ENCODE results near the gene ENDOU.

The ENDOU gene

GRCh38 chr12:47742253-47742825 is 17.0 kb upstream of the ENDOU start:
- Histone ChIP-seq H3K36me3 (no peaks in the 10 kb centered on the region), H3K9me3 (no peaks in the 10 kb centered on the region), H3K4me3 (ENCODE audit: low read depth, low read length) (no peak overlapping the region), H3K4me1 (peaks cover 6% of the 10 kb centered on the region; the same call in 1 of the 2 replicates), H3K27me3 (no peaks in the 10 kb centered on the region)
- TF ChIP-seq CTCF (IDR thresholded peaks at IDR 0.05; ENCODE audit: low read depth, low read length), result peak; percentile 99
- peak; percentile 68 for DNase-seq

- Histone ChIP-seq H3K4me1 (peaks cover 10% of the 10 kb centered on the region), H3K27me3 (no peaks in the 10 kb centered on the region), H3K4me3 (ENCODE audit: low read depth, low read length) (no peak overlapping the region), H3K36me3 (no peaks in the 10 kb centered on the region), H3K9me3 (no peaks in the 10 kb centered on the region)
- DNase-seq, result peak; percentile 82
- no peak for TF ChIP-seq CTCF (IDR thresholded peaks at IDR 0.05; ENCODE audit: low read depth, low read length)
Observed at GRCh38 chr12:47741340-47741703, 16.0 kb upstream of the ENDOU start.

- Histone ChIP-seq H3K27me3 (no peaks in the 10 kb centered on the region), H3K4me1 (peaks cover 10% of the 10 kb centered on the region), H3K36me3 (no peaks in the 10 kb centered on the region), H3K9me3 (no peaks in the 10 kb centered on the region), H3K4me3 (ENCODE audit: low read depth, low read length) (no peak overlapping the region)
- TF ChIP-seq CTCF (IDR thresholded peaks at IDR 0.05; ENCODE audit: low read depth, low read length), result no peak
- no peak for DNase-seq
Observed at GRCh38 chr12:47740606-47741339, 15.5 kb upstream of the ENDOU start.

GRCh38 chr12:47739979-47740378 is 14.7 kb upstream of the ENDOU start:
- Histone ChIP-seq H3K36me3 (no peaks in the 10 kb centered on the region), H3K27me3 (no peaks in the 10 kb centered on the region), H3K4me3 (ENCODE audit: low read depth, low read length) (no peak overlapping the region), H3K4me1 (peaks cover 10% of the 10 kb centered on the region), H3K9me3 (no peaks in the 10 kb centered on the region)
- no peak for DNase-seq
- TF ChIP-seq CTCF (IDR thresholded peaks at IDR 0.05; ENCODE audit: low read depth, low read length), result no peak

- no peak for TF ChIP-seq CTCF (IDR thresholded peaks at IDR 0.05; ENCODE audit: low read depth, low read length)
- H3K4me3 ChIP-seq (ENCODE audit: low read depth, low read length), result no peak overlapping the region
- peaks cover 10% of the 10 kb centered on the region for H3K4me1 ChIP-seq
- no peaks in the 10 kb centered on the region for H3K27me3 ChIP-seq
- H3K36me3 ChIP-seq, result no peaks in the 10 kb centered on the region
- no peak for DNase-seq
- H3K9me3 ChIP-seq, result no peaks in the 10 kb centered on the region
Observed at GRCh38 chr12:47739297-47739696, 14.0 kb upstream of the ENDOU start.

- no peaks in the 10 kb centered on the region for H3K27me3 ChIP-seq
- H3K4me3 ChIP-seq (ENCODE audit: low read depth, low read length), result no peak overlapping the region
- no peak for TF ChIP-seq CTCF (IDR thresholded peaks at IDR 0.05; ENCODE audit: low read depth, low read length)
- no peak for DNase-seq
- H3K9me3 ChIP-seq, result no peaks in the 10 kb centered on the region
- peaks cover 10% of the 10 kb centered on the region for H3K4me1 ChIP-seq
- no peaks in the 10 kb centered on the region for H3K36me3 ChIP-seq
Observed at GRCh38 chr12:47737936-47738594, 12.8 kb upstream of the ENDOU start.
